Testis (tissue), 2 donors: Measurements from ENCODE around the gene NTSR2.

Source experiments
- CTCF ChIP-seq, 3 experiments: fragments of 450-650 bp in 2 of 3; fragments of 200-600 bp in 1 of 3; sonication (generic) in 1 of 3; IDR thresholded peaks; one replicate each; pipeline ENCODE4 v1.5.1; 2016 to 2019; ENCODE audit warnings: antibody characterized with exemption in 3 of 3, mild to moderate bottlenecking in 2 of 3, moderate library complexity in 1 of 3
- POLR2A ChIP-seq: fragments of 450-650 bp; IDR thresholded peaks from one replicate; pipeline ENCODE4 v1.6.1; 2017; ENCODE audit warnings: antibody characterized with exemption, mild to moderate bottlenecking, moderate library complexity

- TF ChIP-seq CTCF (IDR thresholded peaks at IDR 0.05) (no peak), POLR2A (no peak)
Observed at GRCh38 chr2:11691076-11691660, 21.2 kb upstream of the NTSR2 start.
